Upper lobe of right lung (tissue), 1 donor: ENCODE results near the gene NXNL1. TPM values are rescaled to one million over a fixed set of nuclear protein-coding genes. Genes with fewer than 3 reads are reported as not detected.
A peak's percentile ranks its signal among the peaks of the same experiment; 100 is the strongest.

Experiments
- ATAC-seq: fragments of 200-7000 bp; cut with Tn5 transposase; one replicate; pipeline ENCODE4 v1.9.1; 2020; ENCODE audit warnings: mild to moderate bottlenecking, moderate library complexity
- DNase-seq: peaks from one replicate; pipeline ENCODE4 v3.0.0-alpha.2; 2020
- H3K27ac ChIP-seq: fragments of 200-600 bp; one replicate; pipeline ENCODE4 v1.8.0; 2022
- H3K27me3 ChIP-seq: fragments of 200-600 bp; one replicate; pipeline ENCODE4 v1.8.0; 2022; ENCODE audit warnings: mild to moderate bottlenecking
- H3K36me3 ChIP-seq: fragments of 200-600 bp; one replicate; pipeline ENCODE4 v1.8.0; 2022
- H3K4me1 ChIP-seq: fragments of 200-600 bp; one replicate; pipeline ENCODE4 v1.8.0; 2022
- H3K4me3 ChIP-seq: fragments of 200-600 bp; one replicate; pipeline ENCODE4 v1.8.0; 2022; ENCODE audit warnings: mild to moderate bottlenecking
- H3K9me3 ChIP-seq: fragments of 200-600 bp; one replicate; pipeline ENCODE4 v1.8.0; 2022
- CTCF ChIP-seq: fragments of 200-600 bp; IDR thresholded peaks from one replicate; pipeline ENCODE4 v1.8.0; 2022; ENCODE audit warnings: antibody characterized with exemption
- intact Hi-C: fragments of 100-400 bp; cut with DNase I; formaldehyde crosslinking; loops from one replicate; pipeline ENCODE4 v1.11.0; 2022
- total RNA-seq: library from RNA; stranded (reverse); fragmentation: NEBNext Ultra II Directional; extraction: Animal tissue kit (Norgen Biotek cat#: 25700); gene quantifications from one replicate; pipeline ENCODE4 v1.2.1, GENCODE V29; 2021
- donor health status: DM: no; HTN: yes; CAD: no; lungs with severe emphysema.

NXNL1 gene
- total RNA-seq, 1 donor from 2014 or later: not detected

- peak; percentile 78 for ATAC-seq
- intact Hi-C loops: no loop called here
- Histone ChIP-seq H3K27me3 (peaks cover 22% of the 10 kb centered on the region), H3K4me1 (no peaks in the 10 kb centered on the region), H3K27ac (no peak within 1 kb of the TSS), H3K9me3 (no peaks in the 10 kb centered on the region), H3K36me3 (no peaks in the 10 kb centered on the region), H3K4me3 (peak within 1 kb of the TSS; percentile 42)
- DNase-seq: peak; percentile 69
- TF ChIP-seq CTCF: peak; percentile 60
These were observed 12.4 kb downstream of the NXNL1 start, which contains the start of gene TMEM221 for GRCh38 chr19:17448131-17448967. TMEM221 (minus strand) TSS chr19:17448668; CDS start chr19:17448462, 206 bp downstream.

GRCh38 chr19:17447704-17448130 is 13.0 kb downstream of the NXNL1 start:
- Histone ChIP-seq H3K27me3 (peaks cover 19% of the 10 kb centered on the region), H3K27ac (no peak overlapping the region), H3K36me3 (no peaks in the 10 kb centered on the region), H3K4me3 (no peak overlapping the region), H3K4me1 (no peaks in the 10 kb centered on the region), H3K9me3 (no peaks in the 10 kb centered on the region)
- no peak for TF ChIP-seq CTCF
- DNase-seq (no peak), ATAC-seq (no peak)
- intact Hi-C loops: no loop called here

- intact Hi-C loops: no loop called here
- no peaks in the 10 kb centered on the region for H3K36me3 ChIP-seq
- H3K4me3 ChIP-seq: no peak overlapping the region
- no peaks in the 10 kb centered on the region for H3K9me3 ChIP-seq
- DNase-seq (no peak), ATAC-seq (no peak)
- H3K27ac ChIP-seq: no peak overlapping the region
- peaks cover 12% of the 10 kb centered on the region for H3K27me3 ChIP-seq
- no peaks in the 10 kb centered on the region for H3K4me1 ChIP-seq
- TF ChIP-seq CTCF: no peak
These were observed 15.1 kb downstream of the NXNL1 start for GRCh38 chr19:17445526-17446165.

- Histone ChIP-seq H3K4me3 (no peak overlapping the region), H3K36me3 (no peaks in the 10 kb centered on the region), H3K4me1 (no peaks in the 10 kb centered on the region), H3K27ac (no peak overlapping the region), H3K9me3 (no peaks in the 10 kb centered on the region), H3K27me3 (no peaks in the 10 kb centered on the region)
- TF ChIP-seq CTCF: peak; percentile 33
- ATAC-seq: peak; percentile 66
- intact Hi-C loops: no loop called here
- no peak for DNase-seq
These were observed 19.3 kb downstream of the NXNL1 start for GRCh38 chr19:17441241-17442021.

- TF ChIP-seq CTCF: no peak
- H3K27me3 ChIP-seq: no peaks in the 10 kb centered on the region
- H3K4me3 ChIP-seq: no peak overlapping the region
- intact Hi-C loops: no loop called here
- ATAC-seq (no peak), DNase-seq (no peak)
- no peaks in the 10 kb centered on the region for H3K4me1 ChIP-seq
- H3K9me3 ChIP-seq: no peaks in the 10 kb centered on the region
- H3K27ac ChIP-seq: no peak overlapping the region
- H3K36me3 ChIP-seq: no peaks in the 10 kb centered on the region
These were observed 23.9 kb downstream of the NXNL1 start for GRCh38 chr19:17436874-17437267.
